GM19438 (cell line): Measurements from ENCODE around the gene UBALD2.
"Not testable (repeated sequence)": the region's sequence is repeated elsewhere in the genome, so short reads cannot be mapped to it uniquely, and the experiment has no call there.

ENCODE experiments used
- ATAC-seq: cut with Tn5 transposase; IDR thresholded peaks from one replicate; pipeline ENCODE4 v1.9.1; 2021; ENCODE audit warnings: low read depth; ENCODE audit not compliant: unreplicated experiment

Gene UBALD2

GRCh38 chr17:76275382-76276068, 10.4 kb downstream of the UBALD2 start:
- ATAC-seq, result no peak

DNA sequence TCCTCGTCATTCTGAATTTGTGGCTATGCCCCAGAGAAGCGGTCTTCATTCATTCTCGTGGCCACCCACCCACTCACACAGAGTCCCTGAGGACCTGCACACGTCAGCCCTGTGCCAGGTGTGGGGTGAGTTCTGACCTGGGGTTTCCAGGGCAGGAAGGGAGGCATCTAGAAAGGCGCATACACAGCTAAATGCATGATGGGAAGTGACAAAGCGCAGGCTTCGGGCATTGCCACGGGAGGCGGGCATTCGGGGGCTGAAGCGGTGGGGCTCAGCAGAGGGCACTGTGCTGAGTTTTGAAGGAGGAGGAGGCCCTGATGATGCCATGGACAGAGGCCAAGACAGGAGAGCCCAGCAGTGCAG, 10.9 kb downstream of the UBALD2 start:
- no peak for ATAC-seq

GRCh38 chr17:76276461-76277299, 11.5 kb downstream of the UBALD2 start:
- no peak for ATAC-seq

DNA sequence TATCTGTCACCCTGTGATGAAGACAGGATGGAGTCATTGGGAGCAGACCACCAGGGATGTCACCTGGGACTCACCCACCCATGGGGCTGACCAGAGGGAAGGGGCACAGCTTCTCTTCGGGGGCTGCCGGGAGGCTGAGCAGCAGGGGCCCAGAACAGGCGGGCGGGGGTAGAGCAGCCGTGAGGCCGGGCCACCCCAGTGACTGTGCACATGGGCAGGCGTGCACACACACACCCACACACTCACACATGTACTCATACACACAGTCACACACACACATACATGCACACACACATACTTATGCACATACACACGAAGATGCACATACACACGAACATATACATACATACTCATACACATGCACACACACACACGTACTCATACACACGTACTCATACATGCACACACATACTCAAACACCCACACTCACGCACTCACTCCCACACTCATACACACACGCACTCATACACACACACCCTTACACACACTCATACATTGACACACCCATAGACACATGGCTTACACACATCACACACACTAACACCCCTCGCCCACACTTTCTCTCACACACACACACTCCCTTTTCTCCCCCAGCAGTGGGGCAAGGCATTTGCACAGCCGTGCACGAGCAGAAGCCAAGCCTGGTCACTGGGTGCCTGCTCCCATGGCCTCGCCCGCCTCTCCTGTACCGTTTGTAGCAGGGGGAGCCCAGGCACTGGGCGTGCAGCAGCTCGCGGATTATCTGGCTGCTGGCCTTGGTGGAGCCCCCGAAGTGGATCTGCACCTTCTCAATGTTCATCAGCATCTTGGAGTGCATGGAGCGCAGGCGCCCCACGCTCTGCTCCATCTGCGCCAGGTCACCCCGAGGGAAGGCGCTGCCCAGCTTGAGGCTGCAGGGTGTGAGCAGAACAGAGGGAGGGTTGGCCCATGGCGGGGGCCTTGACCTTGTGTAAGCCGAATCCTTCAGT, 12.4 kb downstream of the UBALD2 start:
- no peak for ATAC-seq

- no peak for ATAC-seq
These were observed 13.2 kb downstream of the UBALD2 start for GRCh38 chr17:76278268-76278908.

- ATAC-seq, result no peak
These were observed 14.0 kb downstream of the UBALD2 start for GRCh38 chr17:76278952-76279741.

GRCh38 chr17:76279742-76280287, 14.7 kb downstream of the UBALD2 start:
- ATAC-seq, result no peak

GRCh38 chr17:76280650-76281049, 15.5 kb downstream of the UBALD2 start:
- no peak for ATAC-seq

GRCh38 chr17:76281573-76282371, 16.6 kb downstream of the UBALD2 start:
- ATAC-seq, result no peak

DNA sequence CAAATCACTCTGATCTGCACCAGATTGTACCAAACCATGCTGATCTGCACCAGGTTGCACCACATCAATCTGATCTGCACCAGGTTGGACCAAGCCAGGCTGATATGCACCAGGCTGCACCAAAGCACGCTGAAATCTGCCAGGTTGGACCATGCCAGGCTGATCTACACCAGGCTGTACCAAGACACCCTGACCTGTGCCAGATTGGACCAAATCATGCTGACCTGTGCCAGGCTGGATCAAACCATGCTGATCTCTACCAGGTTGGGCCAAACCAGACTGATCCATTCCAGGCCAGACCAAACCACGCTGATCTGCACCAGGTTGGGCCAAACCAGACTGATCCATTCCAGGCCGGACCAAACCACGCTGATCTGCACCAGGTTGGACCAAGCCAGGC, 27.4 kb downstream of the UBALD2 start:
- ATAC-seq, result no peak

DNA sequence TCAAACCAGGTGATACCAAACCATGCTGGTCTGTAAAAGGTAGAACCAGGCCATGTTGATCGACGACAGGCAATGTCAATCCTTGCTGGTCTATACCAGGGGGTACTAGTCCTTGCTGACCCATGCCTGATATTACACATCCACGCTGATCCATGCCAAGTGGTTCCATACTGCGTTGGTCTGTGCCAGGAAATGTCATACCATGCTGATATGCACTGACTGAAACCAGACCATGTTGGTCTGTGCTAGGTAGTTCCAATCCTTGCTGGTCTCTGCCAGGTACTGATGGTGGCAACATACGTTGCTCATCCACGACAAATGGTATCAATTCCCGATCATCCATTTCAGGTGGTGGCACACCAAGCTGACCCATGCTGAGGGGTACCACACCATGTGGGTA, 28.0 kb downstream of the UBALD2 start:
- ATAC-seq, result no peak

DNA sequence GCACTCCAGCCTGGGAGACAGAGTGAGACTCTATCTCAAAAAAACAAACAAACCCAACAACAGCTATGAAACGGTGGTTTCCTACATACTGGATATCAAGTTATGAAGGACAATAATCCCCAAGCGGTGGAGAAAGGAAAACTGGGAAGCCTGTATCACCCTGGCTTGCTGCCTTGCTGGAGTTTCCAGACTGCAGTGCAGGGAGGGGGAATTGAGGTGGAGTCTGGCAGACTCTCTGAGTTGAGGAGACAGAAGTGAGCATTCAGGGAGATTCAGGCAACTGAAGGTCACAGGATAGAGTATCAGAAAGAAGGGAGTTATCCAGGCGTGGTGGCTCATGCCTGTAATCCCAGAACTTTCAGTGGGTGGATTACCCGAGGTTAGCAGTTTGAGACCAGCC, 31.0 kb downstream of the UBALD2 start:
- ATAC-seq, result no peak

DNA sequence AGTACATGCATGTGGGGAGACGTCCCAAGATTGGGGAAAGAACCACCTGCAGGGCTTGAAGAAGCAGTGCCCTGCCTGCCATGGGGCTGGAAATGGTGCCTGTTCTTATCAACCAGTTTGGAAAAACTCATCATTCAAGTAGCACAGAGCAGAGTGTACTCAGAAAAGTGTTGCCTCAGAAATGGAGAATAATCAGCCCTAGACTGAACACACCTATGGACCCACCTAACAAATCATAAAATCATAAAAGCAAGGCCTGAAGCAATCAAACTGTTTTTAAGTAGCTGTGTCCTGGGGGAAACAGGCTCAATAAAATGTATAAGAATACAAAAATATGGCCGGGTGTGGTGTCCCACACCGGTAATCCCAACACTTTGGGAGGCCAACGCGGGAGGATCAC, 31.7 kb downstream of the UBALD2 start:
- no peak for ATAC-seq

DNA sequence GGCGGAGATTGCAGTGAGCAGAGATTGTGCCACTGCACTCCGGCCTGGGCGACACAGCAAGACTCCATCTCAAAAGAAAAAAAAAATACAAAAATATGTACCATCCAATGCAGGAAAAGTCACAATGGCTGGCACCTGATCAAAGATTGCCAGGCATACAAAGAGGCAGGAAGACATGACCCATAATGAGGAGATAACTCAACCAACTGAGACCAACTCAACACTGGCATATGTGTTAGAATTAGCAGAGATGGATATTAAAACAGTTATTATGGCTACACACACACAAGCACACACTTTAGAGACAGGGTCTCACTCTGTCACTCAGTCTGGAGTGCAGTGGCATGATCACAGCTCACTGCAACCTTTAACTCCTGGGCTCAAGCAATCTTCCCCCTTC, 32.3 kb downstream of the UBALD2 start:
- no peak for ATAC-seq

- no peak for ATAC-seq
These were observed 39.3 kb downstream of the UBALD2 start for GRCh38 chr17:76304226-76305134.

DNA sequence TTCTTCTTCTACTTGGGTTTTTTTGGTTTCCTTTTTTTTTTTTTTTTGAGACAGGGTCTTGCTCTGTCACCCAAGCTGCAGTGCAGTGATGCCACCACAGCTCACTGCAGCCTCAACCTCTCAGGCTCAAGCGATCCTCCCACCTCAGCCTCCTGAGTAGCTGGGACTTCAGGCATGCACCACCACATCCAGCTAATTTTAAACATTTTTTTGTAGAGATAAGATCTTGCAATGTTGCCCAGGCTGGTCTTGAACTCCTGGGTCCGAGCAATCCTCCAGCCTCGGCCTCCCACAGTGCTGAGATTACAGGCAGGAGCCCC, 39.9 kb downstream of the UBALD2 start:
- not testable (repeated sequence) for ATAC-seq

DNA sequence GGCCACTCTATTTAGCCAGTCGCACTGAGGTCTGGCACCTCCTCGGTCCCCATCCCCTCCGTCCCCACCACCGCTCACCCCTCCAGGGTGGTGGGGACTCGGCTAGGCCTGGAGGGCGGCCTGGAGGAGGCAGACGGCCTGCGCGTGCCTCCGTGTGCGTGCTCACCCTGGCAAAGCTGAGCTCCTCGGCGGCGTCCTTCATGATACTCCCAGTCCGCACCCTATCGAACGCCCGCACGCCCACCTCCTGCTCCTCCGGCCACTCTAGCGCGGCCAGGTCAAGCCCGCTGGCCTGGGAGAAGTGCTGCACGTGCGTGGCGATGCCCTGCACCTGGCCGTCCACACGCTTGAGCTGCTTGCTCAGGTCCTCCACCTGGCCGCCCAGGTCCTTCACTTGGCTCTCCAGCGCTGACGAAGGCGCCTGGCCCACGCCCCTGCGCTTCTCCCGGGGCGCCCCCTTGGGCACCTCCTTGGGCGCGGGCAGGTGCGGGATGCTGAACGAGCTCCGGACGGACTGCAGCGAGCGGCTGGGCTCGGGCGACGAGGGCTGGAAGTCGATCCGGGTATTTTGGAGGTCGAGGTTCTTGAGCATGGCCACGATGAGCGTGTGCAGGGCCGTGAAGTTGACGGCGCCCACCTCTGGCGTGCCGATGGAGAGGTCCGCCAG, 42.3 kb downstream of the UBALD2 start:
- no peak for ATAC-seq
